Progenitor cell of endocrine pancreas (in vitro differentiated cells): Measurements from ENCODE around the gene SMIM35. TPM values are rescaled to one million over a fixed set of nuclear protein-coding genes. Genes with fewer than 3 reads are reported as not detected.

Source experiments
- DNase-seq: peaks from one replicate; pipeline ENCODE4 v3.0.0; 2021; ENCODE audit warnings: low spot score; ENCODE audit not compliant: unreplicated experiment
- H3K27ac Mint-ChIP-seq: 2 replicates; pipeline ENCODE4 v1.8.0; 2021; ENCODE audit warnings: mild to moderate bottlenecking, moderate library complexity, mixed read lengths
- H3K27me3 Mint-ChIP-seq: 2 replicates; pipeline ENCODE4 v1.8.0; 2021; ENCODE audit warnings: mixed read lengths
- H3K36me3 Mint-ChIP-seq: 2 replicates; pipeline ENCODE4 v1.8.0; 2022; ENCODE audit warnings: mixed read lengths; ENCODE audit not compliant: insufficient read depth
- H3K4me1 Mint-ChIP-seq: 2 replicates; pipeline ENCODE4 v1.8.0; 2021; ENCODE audit warnings: low read depth, mixed read lengths
- H3K4me3 Mint-ChIP-seq: 2 replicates; pipeline ENCODE4 v1.8.0; 2021; ENCODE audit warnings: low read depth, mild to moderate bottlenecking, moderate library complexity, mixed read lengths
- H3K9me3 Mint-ChIP-seq: 2 replicates; pipeline ENCODE4 v1.8.0; 2021; ENCODE audit warnings: low read depth, mixed read lengths
- CTCF ChIP-seq: fragments of 200-600 bp; sonication (generic); IDR thresholded peaks from one replicate; pipeline ENCODE4 v1.5.0; 2021; ENCODE audit warnings: antibody characterized with exemption, mild to moderate bottlenecking; ENCODE audit not compliant: unreplicated experiment
- total RNA-seq: library from RNA; stranded (reverse); gene quantifications from 2 replicates; pipeline ENCODE4 v1.2.1, GENCODE V29; 2021

The SMIM35 gene
- total RNA-seq, 1 donor from 2014 or later: not detected

- H3K27me3 Mint-ChIP-seq: peaks cover 17% of the 10 kb centered on the region
- H3K4me3 Mint-ChIP-seq: no peak overlapping the region
- TF ChIP-seq CTCF: no peak
- no peaks in the 10 kb centered on the region for H3K4me1 Mint-ChIP-seq
- no peaks in the 10 kb centered on the region for H3K9me3 Mint-ChIP-seq
- H3K27ac Mint-ChIP-seq: no peak overlapping the region
- no peaks in the 10 kb centered on the region for H3K36me3 Mint-ChIP-seq
- no peak for DNase-seq
Observed at GRCh38 chr11:118126082-118126838, 39.5 kb upstream of the SMIM35 start.

- DNase-seq: no peak
- no peak for TF ChIP-seq CTCF
- peaks cover 7% of the 10 kb centered on the region for H3K9me3 Mint-ChIP-seq
- H3K36me3 Mint-ChIP-seq: no peaks in the 10 kb centered on the region
- H3K27me3 Mint-ChIP-seq: peaks cover 10% of the 10 kb centered on the region
- no peak overlapping the region for H3K4me3 Mint-ChIP-seq
- no peaks in the 10 kb centered on the region for H3K4me1 Mint-ChIP-seq
- H3K27ac Mint-ChIP-seq: no peak overlapping the region
Observed at GRCh38 chr11:118124929-118125535, 38.3 kb upstream of the SMIM35 start.

GRCh38 chr11:118120793-118121192 lies 34.0 kb upstream of the SMIM35 start:
- Mint-ChIP-seq H3K4me1 (no peaks in the 10 kb centered on the region), H3K27me3 (peaks cover 8% of the 10 kb centered on the region), H3K36me3 (peaks cover 1% of the 10 kb centered on the region), H3K9me3 (peaks cover 7% of the 10 kb centered on the region), H3K4me3 (no peak overlapping the region), H3K27ac (no peak overlapping the region)
- DNase-seq: no peak
- TF ChIP-seq CTCF: no peak

- Mint-ChIP-seq H3K27me3 (peaks cover 16% of the 10 kb centered on the region), H3K4me1 (no peaks in the 10 kb centered on the region), H3K36me3 (peaks cover 1% of the 10 kb centered on the region), H3K9me3 (peaks cover 7% of the 10 kb centered on the region), H3K27ac (no peak overlapping the region), H3K4me3 (no peak overlapping the region)
- no peak for TF ChIP-seq CTCF
- no peak for DNase-seq
Observed at GRCh38 chr11:118117790-118118601, 31.2 kb upstream of the SMIM35 start.

GRCh38 chr11:118115048-118115447 lies 28.3 kb upstream of the SMIM35 start:
- peaks cover 3% of the 10 kb centered on the region for H3K36me3 Mint-ChIP-seq
- H3K4me1 Mint-ChIP-seq: no peaks in the 10 kb centered on the region
- DNase-seq: no peak
- H3K4me3 Mint-ChIP-seq: no peak overlapping the region
- TF ChIP-seq CTCF: no peak
- H3K27ac Mint-ChIP-seq: no peak overlapping the region
- no peaks in the 10 kb centered on the region for H3K9me3 Mint-ChIP-seq
- peaks cover 20% of the 10 kb centered on the region for H3K27me3 Mint-ChIP-seq
